Amygdala (tissue), 56 donors: ENCODE data around the gene TAC4.

Experiments used
- DNase-seq, 56 donors: peaks; one replicate each; lab custom pipeline; 2025; lab: John Stamatoyannopoulos, UW

Gene TAC4

GRCh38 chr17:49848019-49848473 lies at the start of gene TAC4:
TAC4 (minus strand) TSS chr17:49848069; CDS start chr17:49848017, 52 bp downstream.
- DNase-seq = no peak

- no peak for DNase-seq
Measured at GRCh38 chr17:49896860-49897259, 49.0 kb upstream of the TAC4 start.

- DNase-seq = no peak
Measured at GRCh38 chr17:49896222-49896621, 48.4 kb upstream of the TAC4 start.

- DNase-seq = no peak
Measured at GRCh38 chr17:49895812-49896211, 47.9 kb upstream of the TAC4 start.

GRCh38 chr17:49894761-49895160 lies 46.9 kb upstream of the TAC4 start:
- DNase-seq = no peak

- no peak for DNase-seq
Measured at GRCh38 chr17:49891694-49892389, 44.0 kb upstream of the TAC4 start.

GRCh38 chr17:49891271-49891670 lies 43.4 kb upstream of the TAC4 start:
- no peak for DNase-seq

GRCh38 chr17:49890852-49891251 lies 43.0 kb upstream of the TAC4 start:
- no peak for DNase-seq

- no peak for DNase-seq
Measured at GRCh38 chr17:49890077-49890821, 42.4 kb upstream of the TAC4 start.

- DNase-seq = no peak
Measured at GRCh38 chr17:49889500-49889899, 41.6 kb upstream of the TAC4 start.

GRCh38 chr17:49887744-49888360 lies 40.0 kb upstream of the TAC4 start:
- DNase-seq = no peak

GRCh38 chr17:49887086-49887743 lies 39.3 kb upstream of the TAC4 start:
- DNase-seq = no peak

- DNase-seq = no peak
Measured at GRCh38 chr17:49886036-49886435, 38.2 kb upstream of the TAC4 start.

GRCh38 chr17:49882434-49882833 lies 34.6 kb upstream of the TAC4 start:
- DNase-seq = no peak

GRCh38 chr17:49881054-49881402 lies 33.2 kb upstream of the TAC4 start:
- DNase-seq = no peak

GRCh38 chr17:49880291-49881053 lies 32.6 kb upstream of the TAC4 start:
- peak in 32 of 56 donors; percentile 1 to 63 (median 8) for DNase-seq

- DNase-seq = no peak
Measured at GRCh38 chr17:49878931-49879904, 31.3 kb upstream of the TAC4 start.

GRCh38 chr17:49875685-49876084 lies 27.8 kb upstream of the TAC4 start:
- no peak for DNase-seq

- no peak for DNase-seq
Measured at GRCh38 chr17:49874911-49875310, 27.0 kb upstream of the TAC4 start.
